C4-2B (cell line): ENCODE data around the gene TAF4B.
A peak's percentile ranks its signal among the peaks of the same experiment; 100 is the strongest.
"Not testable (repeated sequence)": the region's sequence is repeated elsewhere in the genome, so short reads cannot be mapped to it uniquely, and the experiment has no call there.

Source experiments
- H3K27ac ChIP-seq: fragments of 450-650 bp; 2 replicates; pipeline ENCODE4 v1.5.1; 2017
- CTCF ChIP-seq: fragments of 450-650 bp; conservative IDR thresholded peaks from 2 replicates; pipeline ENCODE4 v1.5.1; 2017; ENCODE audit warnings: mild to moderate bottlenecking
- ZFX ChIP-seq: fragments of 450-650 bp; IDR thresholded peaks from 2 replicates; pipeline ENCODE4 v1.6.1; 2017

The TAF4B gene

GRCh38 chr18:26227051-26227670 lies 916 bp downstream of the TAF4B start:
- peak overlapping the region; percentile 75 for H3K27ac ChIP-seq
- TF ChIP-seq CTCF (no peak), ZFX (no peak)

DNA sequence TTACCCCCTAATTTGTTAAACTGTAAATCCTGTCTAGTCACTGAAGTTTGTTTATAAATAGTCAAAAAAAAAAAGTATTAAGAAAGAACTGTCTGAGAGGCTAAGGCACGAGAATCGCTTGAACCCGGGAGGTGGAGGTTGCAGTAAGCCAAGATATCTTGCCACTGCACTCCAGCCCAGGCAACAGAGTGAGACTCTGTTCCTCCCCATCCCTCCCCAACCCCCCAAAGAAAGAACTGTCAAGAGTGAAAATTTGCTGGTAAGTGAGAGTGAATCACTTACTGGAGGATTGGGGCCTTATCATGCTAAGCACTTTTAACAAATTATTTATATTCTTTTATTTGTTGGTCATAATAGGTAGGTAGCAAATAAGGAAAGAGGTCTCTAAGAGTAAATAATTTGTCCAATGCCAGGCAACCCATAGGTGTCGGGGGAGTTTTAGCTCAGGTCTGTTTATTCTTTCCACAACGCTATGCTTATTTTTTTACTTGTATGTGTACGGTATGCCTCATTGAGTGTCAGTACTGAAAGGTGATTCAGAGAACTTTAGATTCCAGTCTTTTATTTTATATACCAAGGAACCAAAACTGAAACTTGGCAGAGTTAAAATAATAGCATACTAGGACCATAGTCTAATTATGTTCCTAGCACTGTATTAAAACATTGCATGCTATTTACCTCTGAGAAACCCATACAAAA lies 2.5 kb downstream of the TAF4B start:
- H3K27ac ChIP-seq = no peak overlapping the region

GRCh38 chr18:26230497-26230896 lies 4.3 kb downstream of the TAF4B start:
- TF ChIP-seq ZFX = no peak
- TF ChIP-seq CTCF = no peak

More for the DNA sequence above, 2.5 kb downstream of the TAF4B start:
- TF ChIP-seq ZFX (no peak), CTCF (no peak)

DNA sequence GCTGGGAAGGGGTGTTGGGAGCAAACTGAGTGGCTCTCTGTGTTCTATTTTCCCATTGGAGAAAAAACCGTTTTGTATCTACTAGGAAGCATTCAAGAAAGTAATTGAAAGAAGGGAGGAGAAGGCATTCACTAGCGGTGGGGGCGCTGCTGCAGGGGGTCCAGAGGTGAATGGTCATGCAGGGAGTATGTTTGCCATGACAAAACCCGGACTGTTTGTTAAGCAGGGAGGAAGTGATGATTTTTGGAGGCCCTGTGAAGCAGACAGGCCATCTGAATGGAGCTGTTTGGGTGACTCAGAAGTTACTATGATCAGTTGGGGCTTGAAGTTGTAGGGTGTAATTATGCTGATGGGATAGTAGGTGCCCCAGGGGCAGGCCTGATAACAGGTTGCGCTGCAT lies 7.0 kb downstream of the TAF4B start:
- TF ChIP-seq ZFX = no peak
- no peak overlapping the region for H3K27ac ChIP-seq

More at GRCh38 chr18:26230497-26230896, 4.3 kb downstream of the TAF4B start:
- H3K27ac ChIP-seq = no peak overlapping the region

- H3K27ac ChIP-seq = not testable (repeated sequence)
Measured at GRCh38 chr18:26237363-26237762, 11.1 kb downstream of the TAF4B start.

- H3K27ac ChIP-seq = not testable (repeated sequence)
Measured at GRCh38 chr18:26238718-26239117, 12.5 kb downstream of the TAF4B start.

GRCh38 chr18:26242392-26242791 lies 16.1 kb downstream of the TAF4B start:
- H3K27ac ChIP-seq = not testable (repeated sequence)

- not testable (repeated sequence) for H3K27ac ChIP-seq
Measured at GRCh38 chr18:26245434-26245833, 19.2 kb downstream of the TAF4B start.

GRCh38 chr18:26252411-26252810 lies 26.2 kb downstream of the TAF4B start:
- no peak overlapping the region for H3K27ac ChIP-seq

DNA sequence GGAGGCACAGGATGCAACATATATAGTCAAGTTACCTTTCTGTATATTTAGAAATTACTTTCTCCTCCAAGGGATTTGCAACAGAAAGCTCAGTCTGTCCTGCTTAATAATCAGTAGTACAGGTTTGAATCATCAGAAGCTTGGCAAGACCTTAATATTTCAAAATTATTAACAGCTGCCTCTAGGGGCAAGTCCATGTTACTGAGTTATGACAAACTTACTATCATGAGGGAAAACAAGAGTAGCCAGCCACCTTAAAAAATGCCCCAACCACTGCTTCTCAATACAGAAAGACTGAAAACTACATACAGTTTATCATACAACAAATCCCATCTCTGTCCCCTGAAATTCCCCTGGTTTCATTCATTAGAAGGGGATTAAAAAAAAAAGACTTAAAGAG lies 28.6 kb downstream of the TAF4B start:
- not testable (repeated sequence) for H3K27ac ChIP-seq

More at GRCh38 chr18:26252411-26252810, 26.2 kb downstream of the TAF4B start:
- TF ChIP-seq ZFX (no peak), CTCF (no peak)
